Measurements from ENCODE around the gene ACTR10. TPM values are rescaled to one million over a fixed set of nuclear protein-coding genes. Genes with fewer than 3 reads are reported as not detected.

Gene ACTR10
- total RNA-seq, 4 donors from 2014 or later: 42.6 to 88.8 (median 78.7) TPM

DNA sequence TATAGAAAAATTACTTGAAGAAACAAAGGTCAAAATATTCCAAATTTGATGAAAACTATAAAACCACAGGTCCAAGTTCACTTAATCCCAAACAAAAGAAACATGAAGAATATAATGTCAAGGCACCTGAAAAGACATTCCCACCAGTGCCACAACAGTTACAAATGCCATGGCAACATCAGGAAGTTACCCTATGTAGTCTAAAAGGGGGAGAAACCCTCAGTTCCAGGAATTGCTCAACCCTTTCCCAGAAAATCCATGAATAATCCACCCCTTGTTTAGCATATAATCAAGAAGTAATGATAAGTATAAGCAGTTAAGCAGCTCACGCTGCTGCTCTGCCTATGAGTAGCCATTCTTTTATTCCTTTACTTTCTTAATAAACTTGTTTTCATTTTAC, 3.8 kb upstream of the ACTR10 start:
- TF ChIP-seq, protein P1, sequence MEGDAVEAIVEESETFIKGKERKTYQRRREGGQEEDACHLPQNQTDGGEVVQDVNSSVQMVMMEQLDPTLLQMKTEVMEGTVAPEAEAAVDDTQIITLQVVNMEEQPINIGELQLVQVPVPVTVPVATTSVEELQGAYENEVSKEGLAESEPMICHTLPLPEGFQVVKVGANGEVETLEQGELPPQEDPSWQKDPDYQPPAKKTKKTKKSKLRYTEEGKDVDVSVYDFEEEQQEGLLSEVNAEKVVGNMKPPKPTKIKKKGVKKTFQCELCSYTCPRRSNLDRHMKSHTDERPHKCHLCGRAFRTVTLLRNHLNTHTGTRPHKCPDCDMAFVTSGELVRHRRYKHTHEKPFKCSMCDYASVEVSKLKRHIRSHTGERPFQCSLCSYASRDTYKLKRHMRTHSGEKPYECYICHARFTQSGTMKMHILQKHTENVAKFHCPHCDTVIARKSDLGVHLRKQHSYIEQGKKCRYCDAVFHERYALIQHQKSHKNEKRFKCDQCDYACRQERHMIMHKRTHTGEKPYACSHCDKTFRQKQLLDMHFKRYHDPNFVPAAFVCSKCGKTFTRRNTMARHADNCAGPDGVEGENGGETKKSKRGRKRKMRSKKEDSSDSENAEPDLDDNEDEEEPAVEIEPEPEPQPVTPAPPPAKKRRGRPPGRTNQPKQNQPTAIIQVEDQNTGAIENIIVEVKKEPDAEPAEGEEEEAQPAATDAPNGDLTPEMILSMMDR (IDR thresholded peaks at IDR 0.05): no peak
- TF ChIP-seq EP300 (IDR thresholded peaks at IDR 0.05): no peak
- TF ChIP-seq POLR2A (IDR thresholded peaks at IDR 0.05): no peak
- H3K4me3 ChIP-seq: no peak overlapping the region
- no peaks in the 10 kb centered on the region for H3K36me3 ChIP-seq
- no peaks in the 10 kb centered on the region for H3K27me3 ChIP-seq
- DNase-seq (ENCODE audit: low spot score in 2 of 2): no peak
- no peak overlapping the region for H3K27ac ChIP-seq
- WGBS, 2 donors: 86 to 87% methylated on average over 1 of the region's 1 CpG
- H3K9me3 ChIP-seq: no peaks in the 10 kb centered on the region
- H3K4me1 ChIP-seq: peaks cover 0 to 25% (median 5%) of the 10 kb centered on the region in 4 donors

DNA sequence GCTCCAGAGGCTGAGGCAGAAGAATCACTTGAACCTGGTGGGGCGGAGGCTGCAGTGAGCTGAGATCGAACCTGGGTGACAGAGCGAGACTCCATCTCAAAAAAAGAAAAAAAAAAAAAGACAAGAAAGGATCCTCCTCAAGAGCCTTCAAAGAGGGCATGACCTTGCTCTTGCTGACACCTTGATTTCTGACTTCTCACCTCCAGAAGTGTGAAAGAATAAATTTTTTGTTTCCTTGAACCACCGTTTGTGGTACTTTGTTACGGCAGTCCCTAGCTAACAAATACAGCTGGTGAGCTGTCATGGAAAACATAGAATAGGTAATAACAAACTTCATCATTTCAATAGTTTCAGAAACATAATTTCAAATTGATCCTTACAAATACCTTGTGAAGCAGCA, 1.9 kb upstream of the ACTR10 start:
- WGBS, 2 donors: 94 to 98% methylated on average over 5 of the region's 5 CpGs
- TF ChIP-seq EP300 (IDR thresholded peaks at IDR 0.05): no peak
- TF ChIP-seq, protein P1 (IDR thresholded peaks at IDR 0.05): no peak
- TF ChIP-seq POLR2A (IDR thresholded peaks at IDR 0.05): no peak
- no peak overlapping the region for H3K27ac ChIP-seq
- no peak overlapping the region for H3K4me3 ChIP-seq
- H3K36me3 ChIP-seq: peaks cover 0 to 5% (median 0%) of the 10 kb centered on the region in 3 donors
- H3K9me3 ChIP-seq: no peaks in the 10 kb centered on the region
- no peaks in the 10 kb centered on the region for H3K27me3 ChIP-seq
- H3K4me1 ChIP-seq: peaks cover 0 to 40% (median 11%) of the 10 kb centered on the region in 4 donors
- no peak for DNase-seq (ENCODE audit: low spot score in 2 of 2)

DNA sequence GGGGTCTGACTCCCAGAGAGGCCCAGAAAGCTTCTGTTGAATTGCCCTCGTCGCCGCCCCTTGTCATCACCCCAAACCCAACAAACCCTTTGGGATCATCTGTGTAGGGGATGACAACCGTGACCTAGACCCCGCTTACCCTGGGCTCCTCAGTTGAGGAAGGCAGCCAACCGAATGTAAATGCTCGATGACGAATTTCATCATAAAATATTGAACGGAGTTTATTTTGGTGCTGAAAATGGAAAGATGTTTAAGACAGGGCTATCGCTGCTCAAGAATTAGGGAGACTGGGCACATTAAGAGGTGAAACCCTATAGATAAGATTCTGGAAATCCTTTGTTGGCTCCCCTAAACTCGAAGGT, 512 bp downstream of the ACTR10 start:
- H3K4me1 ChIP-seq: peaks cover 0 to 27% (median 11%) of the 10 kb centered on the region in 4 donors
- TF ChIP-seq, protein P1 (IDR thresholded peaks at IDR 0.05): no peak
- no peak for TF ChIP-seq EP300 (IDR thresholded peaks at IDR 0.05)
- TF ChIP-seq POLR2A (IDR thresholded peaks at IDR 0.05): no peak
- DNase-seq (ENCODE audit: low spot score in 2 of 2): no peak
- peak overlapping the region; percentile 94 to 99 (median 98) for H3K27ac ChIP-seq
- H3K9me3 ChIP-seq: no peaks in the 10 kb centered on the region
- H3K36me3 ChIP-seq: peaks cover 0 to 20% (median 5%) of the 10 kb centered on the region in 3 donors
- H3K27me3 ChIP-seq: no peaks in the 10 kb centered on the region
- WGBS, 2 donors: 0% methylated on average over 10 to 11 of the region's 11 CpGs
- peak overlapping the region; percentile 64 to 86 (median 81) for H3K4me3 ChIP-seq

DNA sequence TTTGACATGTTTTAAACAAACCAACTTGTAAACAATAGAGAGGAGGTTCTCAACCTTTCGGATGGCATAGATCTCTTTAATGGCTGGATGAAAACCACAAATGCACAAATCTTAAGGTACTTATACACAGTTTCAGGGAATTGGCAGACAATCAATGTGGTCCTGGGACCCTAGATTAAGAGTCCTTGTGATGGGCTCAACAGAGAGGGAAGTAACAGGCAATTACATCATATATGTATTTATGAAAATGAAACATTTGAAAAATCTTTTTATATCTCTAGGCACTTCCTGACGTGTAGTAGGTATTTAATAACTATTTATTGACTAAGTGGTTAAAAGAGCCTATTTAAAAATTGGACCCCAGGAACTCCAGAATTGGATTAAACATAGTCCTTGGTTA, 897 bp downstream of the ACTR10 start:
- H3K27ac ChIP-seq: peak overlapping the region; percentile 94 to 99 (median 98)
- H3K4me1 ChIP-seq: peaks cover 0 to 27% (median 11%) of the 10 kb centered on the region in 4 donors
- H3K36me3 ChIP-seq: peaks cover 0 to 24% (median 5%) of the 10 kb centered on the region in 3 donors
- H3K4me3 ChIP-seq: peak overlapping the region; percentile 64 to 86 (median 81)
- DNase-seq (ENCODE audit: low spot score in 2 of 2): no peak
- no peaks in the 10 kb centered on the region for H3K27me3 ChIP-seq
- 0 to 2% methylated on average over 2 of the region's 2 CpGs for WGBS, 2 donors
- H3K9me3 ChIP-seq: no peaks in the 10 kb centered on the region
- no peak for TF ChIP-seq POLR2A (IDR thresholded peaks at IDR 0.05)

DNA sequence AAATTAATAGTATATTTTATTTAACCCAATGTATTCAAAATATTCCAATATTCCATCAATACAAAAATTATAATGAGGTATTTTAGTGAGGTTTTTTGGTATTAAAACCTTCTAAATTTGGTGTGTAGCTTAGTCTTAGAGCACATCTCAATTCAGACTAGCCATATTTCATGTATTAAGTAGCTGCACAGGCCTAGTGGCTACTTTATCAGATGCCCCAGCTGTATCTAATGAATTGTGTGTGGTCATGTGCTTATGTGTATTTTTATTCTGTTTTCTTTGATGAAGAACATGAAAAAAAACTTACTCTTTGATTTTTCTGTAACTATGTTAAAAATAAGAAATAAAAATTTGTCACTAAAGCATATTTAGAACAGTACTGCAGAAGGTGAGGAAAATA, 13.2 kb downstream of the ACTR10 start:
- Histone ChIP-seq H3K27me3 (no peaks in the 10 kb centered on the region), H3K4me1 (no peaks in the 10 kb centered on the region), H3K4me3 (no peak overlapping the region), H3K27ac (no peak overlapping the region), H3K9me3 (no peaks in the 10 kb centered on the region), H3K36me3 (peaks cover 0 to 95% (median 3%) of the 10 kb centered on the region in 3 donors)
- TF ChIP-seq, protein P1 (IDR thresholded peaks at IDR 0.05): no peak
- TF ChIP-seq POLR2A (IDR thresholded peaks at IDR 0.05) (no peak), EP300 (IDR thresholded peaks at IDR 0.05) (no peak)
- DNase-seq (ENCODE audit: low spot score in 2 of 2): no peak
